GM18873 (cell line): ENCODE data around the gene ACER1.
"Not testable (repeated sequence)": the region's sequence is repeated elsewhere in the genome, so short reads cannot be mapped to it uniquely, and the experiment has no call there.

Experiments used
- ATAC-seq: cut with Tn5 transposase; IDR thresholded peaks from one replicate; pipeline ENCODE4 v1.9.1; 2021; ENCODE audit warnings: mild to moderate bottlenecking, moderate library complexity, moderate number of reproducible peaks; ENCODE audit not compliant: unreplicated experiment, low FRiP score

Gene ACER1, protein sequence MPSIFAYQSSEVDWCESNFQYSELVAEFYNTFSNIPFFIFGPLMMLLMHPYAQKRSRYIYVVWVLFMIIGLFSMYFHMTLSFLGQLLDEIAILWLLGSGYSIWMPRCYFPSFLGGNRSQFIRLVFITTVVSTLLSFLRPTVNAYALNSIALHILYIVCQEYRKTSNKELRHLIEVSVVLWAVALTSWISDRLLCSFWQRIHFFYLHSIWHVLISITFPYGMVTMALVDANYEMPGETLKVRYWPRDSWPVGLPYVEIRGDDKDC

DNA sequence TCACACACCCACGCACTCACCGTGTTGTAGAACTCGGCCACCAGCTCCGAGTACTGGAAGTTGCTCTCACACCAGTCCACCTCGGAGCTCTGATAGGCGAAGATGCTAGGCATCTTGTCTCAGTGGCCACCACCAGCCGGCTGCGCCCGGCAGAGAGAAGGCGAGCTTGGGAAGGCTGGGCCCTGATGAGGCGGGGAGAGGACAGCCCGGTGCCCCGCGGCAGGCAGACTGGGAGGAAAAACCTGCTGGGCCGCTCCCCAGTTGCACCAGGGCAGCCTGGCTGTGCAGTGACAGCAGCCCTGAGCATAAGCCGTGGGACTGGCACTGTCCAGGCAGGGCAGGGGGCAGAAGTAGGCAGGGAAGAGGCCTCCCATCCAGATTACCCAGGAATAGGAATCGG, at the start of gene ACER1:
Gene ACER1 (minus strand): TSS at position 174 of the 400 bp plus-strand sequence. CDS start 61 bp downstream, at position 113.
- ATAC-seq: no peak

DNA sequence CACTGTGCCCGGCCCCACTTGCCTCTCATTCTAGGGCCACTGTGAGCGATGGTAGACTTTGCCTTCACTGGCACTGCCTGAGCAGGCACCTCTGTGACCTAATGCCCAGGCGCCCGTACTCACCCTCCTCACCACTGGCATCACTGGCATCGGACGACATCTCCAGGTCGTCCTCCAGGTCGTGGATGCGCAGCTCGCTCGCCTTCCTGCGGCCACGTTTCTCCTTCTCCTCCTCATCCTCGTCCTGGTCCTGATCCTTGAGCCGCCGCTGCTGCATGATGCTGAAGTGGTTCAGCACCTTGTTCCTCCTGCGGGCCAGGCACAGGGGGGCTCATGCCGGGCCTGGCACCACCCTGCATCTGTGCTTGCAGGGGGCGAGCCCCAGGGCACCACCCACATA, 49.8 kb upstream of the ACER1 start:
- ATAC-seq: no peak

DNA sequence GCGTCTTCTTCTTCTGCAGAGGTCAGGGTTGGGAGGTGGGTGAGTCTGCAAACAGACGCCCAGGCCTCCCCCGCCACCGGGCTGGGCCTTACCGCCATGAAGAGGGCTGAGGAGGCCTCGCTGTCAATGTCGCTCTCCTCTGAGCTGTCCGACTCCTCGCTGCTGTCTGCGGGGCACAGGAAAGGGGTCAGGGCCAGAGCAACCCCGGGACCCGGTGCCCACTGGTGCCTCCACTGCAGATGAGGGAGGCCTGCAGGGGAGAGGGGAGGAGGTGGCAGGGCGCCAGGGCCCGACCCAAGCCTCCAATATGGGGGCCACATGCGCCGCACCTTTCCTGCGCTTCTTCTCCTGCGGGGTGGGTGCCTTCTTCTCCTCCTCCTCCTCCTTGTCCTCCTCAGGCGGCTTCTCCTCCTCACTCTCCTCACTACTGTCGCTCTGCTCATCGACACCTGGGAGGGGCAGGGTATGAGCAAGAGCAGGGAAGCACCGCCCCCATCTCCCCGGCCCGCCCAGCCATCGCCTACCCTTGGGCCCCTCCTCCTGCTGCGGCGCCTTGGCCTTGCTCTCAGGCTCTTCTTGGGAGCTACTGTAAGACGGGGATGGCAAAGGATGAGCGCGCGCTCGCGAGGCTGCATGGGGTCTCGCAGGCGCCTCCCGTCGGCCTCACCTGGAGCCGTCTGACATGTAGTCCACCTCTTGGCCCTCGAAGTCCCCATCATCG, 47.8 kb upstream of the ACER1 start:
- no peak for ATAC-seq

DNA sequence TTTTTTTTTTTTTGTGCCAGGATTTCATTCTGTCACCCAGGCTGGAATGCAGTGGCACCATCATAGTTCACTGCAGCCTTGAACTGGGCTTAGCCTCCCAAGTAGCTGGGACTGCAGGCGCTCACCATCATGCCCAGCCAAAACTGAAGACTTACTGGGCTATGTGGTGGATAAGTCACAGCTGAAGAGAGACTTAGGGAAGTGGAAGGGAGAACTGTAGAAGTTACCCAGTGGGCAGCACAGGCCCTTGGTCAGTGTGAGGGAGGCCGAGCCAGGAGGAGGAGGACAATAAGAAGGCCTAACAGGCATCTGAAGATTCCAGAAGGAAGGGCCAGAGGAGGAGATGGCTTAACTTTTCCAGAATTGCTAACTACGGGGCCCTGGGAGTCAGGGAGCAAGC, 46.3 kb upstream of the ACER1 start:
- no peak for ATAC-seq

DNA sequence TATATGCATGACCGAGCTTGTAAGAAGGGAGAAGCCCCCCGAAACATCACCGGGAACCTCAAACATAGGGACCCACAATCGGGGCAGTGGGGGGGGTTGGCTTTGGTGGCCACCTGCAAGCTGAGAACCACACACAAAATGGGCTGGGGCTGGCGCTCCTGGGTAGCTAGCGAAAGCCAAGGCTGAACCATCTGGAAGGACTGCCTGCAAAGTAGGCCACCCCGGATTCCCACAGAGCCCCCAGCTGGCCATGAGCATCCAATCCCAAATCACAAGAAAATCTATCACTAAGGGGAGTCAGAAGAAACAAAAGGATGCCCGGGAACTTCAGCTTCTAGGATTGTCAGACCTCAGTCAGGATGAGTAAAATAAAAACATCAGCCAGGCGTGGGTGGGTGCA, 45.1 kb upstream of the ACER1 start:
- ATAC-seq: no peak

DNA sequence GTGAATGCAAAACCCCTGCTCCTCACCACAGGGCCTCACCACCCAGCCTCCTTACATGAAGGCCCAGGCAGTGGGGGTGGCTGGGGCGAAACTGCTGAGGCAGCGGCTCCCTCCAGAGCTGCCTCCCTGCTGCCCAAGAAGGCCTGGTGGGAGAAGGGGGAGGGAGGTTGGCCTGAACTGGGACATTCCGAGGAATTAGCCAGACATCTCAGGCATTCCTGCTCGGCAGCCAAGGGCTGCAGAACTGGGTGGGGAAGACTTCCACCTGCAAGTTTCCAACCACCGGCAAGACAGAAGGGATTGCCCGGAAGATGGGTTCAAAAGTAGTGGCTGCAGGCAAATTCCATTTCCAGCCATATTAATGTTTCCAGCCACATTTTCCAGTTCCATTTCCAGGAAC, 44.6 kb upstream of the ACER1 start:
- ATAC-seq: no peak

DNA sequence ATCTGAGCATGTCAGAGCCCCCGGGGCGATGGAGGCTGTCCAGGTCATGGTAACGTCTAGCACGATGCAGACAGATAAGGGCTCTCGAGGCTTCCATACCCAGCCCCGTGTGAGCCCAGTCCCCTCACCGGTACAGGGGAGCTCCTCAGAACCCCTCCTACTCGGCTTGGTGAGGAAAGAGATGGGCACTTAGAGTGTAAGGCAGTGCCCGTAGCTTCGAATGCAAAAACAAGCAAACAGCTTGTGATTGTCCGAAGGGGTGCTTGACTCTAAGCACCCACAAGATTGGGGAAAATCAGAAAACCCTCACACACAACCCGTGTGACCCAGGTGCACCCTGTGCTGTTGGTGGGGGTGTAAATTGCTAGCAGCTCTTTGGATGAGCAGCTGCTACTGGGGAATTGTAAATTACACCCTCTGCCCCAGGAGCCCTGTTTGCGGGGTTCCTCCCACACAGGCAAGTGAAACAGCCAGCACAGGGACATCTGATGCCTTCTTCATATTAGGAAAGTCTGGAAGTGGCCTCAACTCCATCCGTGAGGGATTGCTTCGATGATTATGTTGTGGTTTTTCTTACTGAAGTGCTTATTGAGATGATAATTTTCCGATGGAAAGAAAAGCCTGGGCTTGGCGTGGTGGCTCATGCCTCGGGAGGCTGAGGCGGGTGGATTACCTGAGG, 43.2 kb upstream of the ACER1 start:
- ATAC-seq: no peak

DNA sequence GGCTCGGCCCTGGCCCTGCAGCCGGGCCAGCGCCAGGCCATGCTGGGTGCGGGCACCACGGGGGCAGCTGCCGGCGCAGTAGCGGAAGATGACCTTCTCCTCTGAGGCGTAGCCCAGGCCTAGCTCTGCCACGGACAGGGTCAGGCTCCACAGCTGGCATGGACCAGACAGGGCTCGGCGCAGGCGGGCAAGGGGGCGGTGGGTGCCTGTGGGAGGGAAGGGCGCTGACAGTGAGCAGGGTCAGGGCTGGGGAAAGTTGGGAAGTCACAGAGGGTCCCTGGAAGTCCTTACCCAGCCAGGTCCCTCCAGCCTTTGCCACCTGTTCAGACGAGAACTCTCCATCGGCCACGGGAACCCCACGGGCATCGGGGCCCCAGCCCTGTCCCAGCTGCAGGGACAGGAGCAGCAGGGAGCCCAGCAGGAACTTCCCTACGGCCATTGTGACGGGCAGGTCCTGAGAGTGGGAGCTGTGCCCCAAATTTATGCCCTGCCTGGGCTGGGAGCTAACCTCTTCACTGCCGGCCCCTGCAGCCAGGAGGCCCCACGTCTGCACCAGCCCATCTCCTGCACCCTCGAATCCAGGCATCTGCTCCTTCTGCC, 42.1 kb upstream of the ACER1 start, which contains the start of gene PSPN:
Gene PSPN (minus strand): TSS at position 523 of the 600 bp plus-strand sequence. CDS start 84 bp downstream, at position 439.
- ATAC-seq: no peak

DNA sequence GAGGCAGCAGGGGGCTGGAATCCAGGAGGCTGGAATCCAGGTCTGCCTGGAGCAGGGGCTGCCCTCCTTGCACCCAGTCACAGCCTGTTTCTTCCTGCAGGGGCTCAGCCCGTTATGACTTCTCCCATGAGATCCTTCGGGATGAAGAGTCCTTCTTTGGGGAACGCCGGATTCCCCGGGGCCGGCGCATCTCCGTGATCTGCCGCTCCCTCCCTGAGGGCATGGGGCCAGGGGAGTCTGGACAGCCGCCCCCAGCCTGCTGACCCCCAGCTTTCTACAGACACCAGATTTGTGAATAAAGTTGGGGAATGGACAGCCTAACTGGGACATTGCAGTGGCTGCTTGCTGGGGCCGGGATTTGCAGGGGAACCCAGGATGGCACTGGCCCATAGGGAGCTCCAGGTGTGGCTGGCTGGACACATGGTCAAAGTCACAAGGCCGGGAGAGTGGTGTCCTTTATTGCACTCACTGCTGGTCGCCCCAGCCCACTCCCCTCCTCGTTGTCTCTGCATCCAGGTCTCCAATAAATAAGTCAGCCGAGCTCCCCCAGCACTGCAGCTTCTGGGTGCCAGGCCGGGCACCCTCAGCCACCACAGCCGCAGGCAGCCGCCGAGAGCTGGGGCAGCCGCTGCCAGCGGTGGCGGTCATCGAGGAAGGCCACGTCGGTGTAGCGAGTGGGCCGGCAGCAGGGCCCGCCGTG, 41.4 kb upstream of the ACER1 start:
- ATAC-seq: no peak

DNA sequence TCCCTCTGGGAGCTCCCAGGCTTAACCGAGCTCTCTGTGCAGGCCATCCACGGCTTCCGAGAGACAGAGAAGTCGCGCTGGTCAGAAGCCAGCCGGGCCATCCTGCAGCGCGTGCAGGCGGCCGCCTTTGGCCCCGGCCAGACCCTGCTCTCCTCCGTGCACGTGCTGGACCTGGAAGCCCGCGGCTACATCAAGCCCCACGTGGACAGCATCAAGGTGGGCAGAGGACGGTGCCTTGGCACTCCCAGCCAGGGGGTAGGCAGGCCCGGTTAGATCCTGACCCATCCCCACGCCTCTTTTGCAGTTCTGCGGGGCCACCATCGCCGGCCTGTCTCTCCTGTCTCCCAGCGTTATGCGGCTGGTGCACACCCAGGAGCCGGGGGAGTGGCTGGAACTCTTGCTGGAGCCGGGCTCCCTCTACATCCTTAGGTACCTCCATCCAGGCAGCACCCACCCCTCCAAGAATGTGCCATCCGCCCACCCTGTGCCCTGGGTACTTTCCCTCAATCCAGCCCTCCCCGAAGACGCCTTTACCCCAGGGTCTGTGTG, 40.8 kb upstream of the ACER1 start:
- no peak for ATAC-seq

DNA sequence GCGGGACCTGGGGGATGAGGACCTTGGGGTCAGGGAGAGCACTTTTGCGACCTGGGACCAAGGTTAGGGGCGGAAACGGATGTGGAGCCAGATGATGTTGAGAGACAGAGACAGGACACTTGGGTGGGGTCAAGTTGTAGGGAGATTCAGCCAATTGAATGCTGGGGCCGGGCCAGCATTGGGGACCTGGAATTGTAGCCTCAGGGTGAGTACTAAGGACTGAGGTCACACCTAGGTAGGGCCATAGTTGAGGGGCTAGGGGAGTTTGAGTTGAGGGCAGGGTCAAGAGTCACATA, 40.3 kb upstream of the ACER1 start:
- no peak for ATAC-seq

DNA sequence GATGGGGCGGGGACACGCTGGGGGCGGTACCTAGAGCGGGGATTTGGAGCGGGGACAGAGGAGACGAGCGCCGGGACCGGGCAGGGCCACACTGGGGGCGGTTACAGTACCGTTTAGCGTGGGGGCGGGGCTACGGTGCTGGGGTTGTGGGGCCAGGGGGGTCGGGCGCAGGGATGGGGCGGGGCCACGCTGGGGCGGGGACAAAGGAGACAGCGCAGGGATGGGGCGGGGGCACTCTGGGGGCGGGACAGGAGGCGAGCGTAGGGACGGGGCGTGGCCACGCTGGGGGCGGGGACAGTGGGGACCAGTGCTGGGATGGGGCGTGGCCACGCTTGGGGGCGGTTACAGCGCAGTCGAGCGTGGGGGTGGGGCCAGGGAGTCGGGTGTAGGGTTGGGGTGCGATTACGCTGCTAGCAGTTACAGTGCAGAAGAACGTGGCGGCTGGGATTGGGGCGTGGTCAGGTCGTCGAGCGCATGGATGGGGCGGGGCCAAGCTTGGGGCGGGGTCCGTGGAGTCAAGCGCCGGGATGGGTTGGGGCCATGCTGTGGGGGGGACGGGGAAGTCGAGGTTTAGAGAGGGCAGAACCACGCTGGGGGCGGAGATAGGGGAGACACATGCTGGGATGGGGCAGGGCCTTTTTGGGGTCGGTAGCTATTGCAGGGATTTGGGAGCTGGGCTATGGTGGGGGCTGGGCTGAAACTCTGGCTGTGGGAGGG, 39.8 kb upstream of the ACER1 start:
- ATAC-seq: peak; percentile 41

DNA sequence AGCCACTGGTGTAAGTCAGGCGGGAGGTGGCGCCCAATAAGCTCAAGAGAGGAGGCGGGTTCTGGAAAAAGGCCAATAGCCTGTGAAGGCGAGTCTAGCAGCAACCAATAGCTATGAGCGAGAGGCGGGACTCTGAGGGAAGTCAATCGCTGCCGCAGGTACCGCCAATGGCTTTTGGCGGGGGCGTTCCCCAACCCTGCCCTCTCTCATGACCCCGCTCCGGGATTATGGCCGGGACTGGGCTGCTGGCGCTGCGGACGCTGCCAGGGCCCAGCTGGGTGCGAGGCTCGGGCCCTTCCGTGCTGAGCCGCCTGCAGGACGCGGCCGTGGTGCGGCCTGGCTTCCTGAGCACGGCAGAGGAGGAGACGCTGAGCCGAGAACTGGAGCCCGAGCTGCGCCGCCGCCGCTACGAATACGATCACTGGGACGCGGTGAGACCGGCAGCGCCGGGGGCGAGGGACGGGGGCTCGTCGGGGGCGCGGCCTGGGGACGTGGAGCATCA, 39.2 kb upstream of the ACER1 start, which contains the start of gene ALKBH7:
Gene ALKBH7 (plus strand): TSS at position 201 of the 502 bp plus-strand sequence. CDS start 27 bp downstream, at position 228.
- peak; percentile 76 for ATAC-seq

DNA sequence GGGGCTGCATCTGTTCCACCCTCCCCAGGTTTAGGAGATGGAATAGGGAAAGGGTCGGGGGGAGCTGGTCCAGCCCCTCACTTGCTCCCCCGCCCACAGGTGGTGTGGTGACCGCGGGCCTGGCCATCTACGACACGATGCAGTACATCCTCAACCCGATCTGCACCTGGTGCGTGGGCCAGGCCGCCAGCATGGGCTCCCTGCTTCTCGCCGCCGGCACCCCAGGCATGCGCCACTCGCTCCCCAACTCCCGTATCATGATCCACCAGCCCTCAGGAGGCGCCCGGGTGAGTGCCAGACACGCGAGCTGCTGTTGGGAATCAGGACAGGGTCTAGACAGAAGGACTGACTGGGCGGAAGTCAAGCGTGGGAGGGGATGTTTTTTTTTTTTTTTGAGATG, 30.9 kb upstream of the ACER1 start:
- ATAC-seq: no peak

DNA sequence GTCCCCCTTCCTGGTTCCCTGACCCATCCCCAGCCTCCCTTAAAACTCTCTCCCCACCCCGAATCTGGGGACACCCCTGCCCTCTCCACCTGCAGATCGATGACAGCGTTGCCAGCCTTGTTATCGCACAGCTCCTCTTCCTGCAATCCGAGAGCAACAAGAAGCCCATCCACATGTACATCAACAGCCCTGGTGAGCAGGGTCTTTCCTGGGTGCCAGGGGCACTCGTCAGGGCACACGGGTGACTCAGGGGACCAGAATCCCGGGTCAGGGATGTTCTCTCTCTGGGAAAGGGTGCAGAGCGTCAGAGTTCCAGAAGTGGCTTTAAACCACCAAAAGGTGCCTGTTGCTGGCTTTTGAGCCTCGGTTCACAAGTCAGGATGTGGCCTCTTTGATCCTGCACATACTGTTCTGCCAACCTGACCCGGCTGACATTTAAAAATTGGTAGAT, 29.0 kb upstream of the ACER1 start:
- ATAC-seq: no peak

DNA sequence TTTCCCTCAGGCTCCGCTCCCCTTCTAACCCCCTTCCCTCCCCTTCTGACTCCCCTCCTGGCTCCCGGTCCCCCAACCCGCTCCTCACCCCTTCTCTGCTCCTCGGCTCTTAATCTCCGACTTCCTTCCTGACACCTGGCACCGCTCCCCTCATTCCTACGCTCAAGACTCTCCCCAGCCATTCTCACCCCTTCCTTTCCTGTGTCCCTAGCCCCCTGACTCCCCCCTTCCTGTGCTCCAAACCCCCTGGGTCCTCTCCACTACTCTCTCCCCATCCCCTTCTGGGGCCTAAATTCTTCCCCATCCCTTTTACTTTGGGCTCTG, 28.6 kb upstream of the ACER1 start:
- ATAC-seq: no peak

DNA sequence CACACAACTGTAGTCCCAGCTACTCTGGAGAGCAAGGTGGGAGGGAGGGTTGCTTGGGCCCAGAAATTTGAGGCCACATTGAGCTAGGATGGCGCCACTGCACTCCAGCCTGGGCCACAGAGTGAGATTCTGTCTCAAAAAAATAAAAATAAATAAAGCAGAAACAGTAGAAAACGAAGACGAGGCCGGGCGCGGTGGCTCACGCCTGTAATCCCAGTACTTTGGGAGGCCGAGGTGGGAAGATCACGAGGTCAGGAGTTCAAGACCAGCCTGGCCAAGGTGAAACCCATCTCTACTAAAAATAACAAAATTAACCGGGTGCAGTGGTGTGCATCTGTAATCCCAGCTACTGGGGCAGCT, 27.4 kb upstream of the ACER1 start:
- ATAC-seq: not testable (repeated sequence)

DNA sequence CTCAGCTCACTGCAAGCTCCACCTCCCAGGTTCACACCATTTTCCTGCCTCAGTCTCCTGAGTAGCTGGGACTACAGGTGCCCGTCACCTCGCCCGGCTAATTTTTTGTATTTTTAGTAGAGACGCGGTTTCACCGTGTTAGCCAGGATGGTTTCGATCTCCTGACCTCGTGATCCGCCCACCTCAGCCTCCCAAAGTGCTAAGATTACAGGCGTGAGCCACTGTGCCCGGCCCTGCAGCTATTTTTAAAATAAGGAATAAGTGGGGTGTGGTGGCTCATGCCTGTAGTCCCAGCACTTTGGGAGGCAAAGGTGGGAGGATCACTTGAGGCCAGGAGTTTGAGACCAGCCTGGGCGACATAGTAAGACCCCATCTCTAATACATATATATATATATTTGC, 27.0 kb upstream of the ACER1 start:
- not testable (repeated sequence) for ATAC-seq

DNA sequence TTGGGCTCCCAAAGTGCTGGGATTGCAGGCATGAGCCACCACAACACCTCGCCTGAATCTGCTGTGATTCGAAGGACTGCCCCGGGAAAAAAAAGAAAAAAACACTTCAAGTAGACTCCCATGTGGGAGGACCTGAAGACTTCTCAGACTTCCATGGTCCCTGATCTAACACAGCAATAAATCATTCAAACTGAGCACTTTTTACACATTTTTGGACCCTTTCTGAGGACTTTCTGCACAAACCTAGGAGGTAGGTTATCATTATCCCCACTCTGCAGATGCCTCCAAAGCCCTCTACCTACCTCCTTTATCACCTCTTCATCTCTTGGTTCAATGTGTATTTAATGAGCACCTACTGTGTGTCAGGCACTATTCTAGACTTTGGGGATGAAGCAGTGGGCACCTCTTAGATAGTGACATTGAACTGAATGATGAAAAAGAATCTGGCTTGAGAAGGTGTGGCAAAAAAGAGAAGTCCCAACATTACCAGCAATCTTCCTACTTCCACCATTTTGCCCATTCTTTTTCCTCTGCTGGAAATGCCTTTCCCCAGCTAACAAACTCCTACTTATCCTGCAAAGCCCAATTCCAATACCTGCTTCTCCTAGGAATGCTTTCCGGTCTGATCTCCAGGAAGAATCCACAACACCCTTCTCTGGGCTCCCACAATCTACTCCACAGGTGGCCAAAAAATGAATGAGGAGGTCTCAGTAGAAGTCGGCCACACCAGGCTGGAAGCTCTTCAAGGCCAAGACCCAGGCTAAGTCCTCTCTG, 26.3 kb upstream of the ACER1 start:
- ATAC-seq: no peak
